H1 (cell line): Measurements from ENCODE around the gene SLC4A1AP. TPM values are rescaled to one million over a fixed set of nuclear protein-coding genes. Genes with fewer than 3 reads are reported as not detected.

Experiments used
- CTCF ChIA-PET: fragments of 300-600 bp; sonication (Branson Sonifier 250); formaldehyde crosslinking; loops from one replicate; lab custom pipeline; 2021; ENCODE audit not compliant: partially characterized antibody; lab: Charles Lee
- POLR2A ChIA-PET: fragments of 300-600 bp; sonication (Branson Sonifier 250); formaldehyde crosslinking; loops from one replicate; lab custom pipeline; 2021; ENCODE audit warnings: inconsistent platforms; ENCODE audit not compliant: partially characterized antibody; lab: Charles Lee
- DNase-seq, 2 experiments: peaks; one replicate each; pipeline versions ENCODE4 v3.0.0 to v3.0.0-alpha.2; 2010 to 2022; ENCODE audit warnings: low spot score in 2 of 2, low read depth in 1 of 2, mixed read lengths in 1 of 2
- FAIRE-seq: peaks from 2 replicates; lab custom pipeline; 2011; peaks lifted over from hg19 to GRCh38; lab: Jason Lieb, UNC
- H2AFZ ChIP-seq: 2 replicates; pipeline ENCODE4 v1.8.1; 2012; ENCODE audit warnings: low read length, inconsistent platforms
- H2AK5ac ChIP-seq: 2 replicates; pipeline ENCODE4 v1.6.1; 2013; ENCODE audit warnings: low read depth, low read length
- H2BK120ac ChIP-seq: replicated peaks from 2 replicates; pipeline ENCODE3; 2013; ENCODE audit warnings: low read depth, low read length, inconsistent platforms
- H2BK12ac ChIP-seq: 2 replicates; pipeline ENCODE4 v1.6.1; 2013; ENCODE audit warnings: low read depth, low read length
- H2BK15ac ChIP-seq: 2 replicates; pipeline ENCODE4 v1.6.1; 2013; ENCODE audit warnings: low read length
- H2BK20ac ChIP-seq: 2 replicates; pipeline ENCODE4 v1.6.1; 2013; ENCODE audit warnings: low read length
- H2BK5ac ChIP-seq: 2 replicates; pipeline ENCODE4 v1.6.1; 2013; ENCODE audit warnings: low read depth, low read length
- H3K14ac ChIP-seq: 2 replicates; pipeline ENCODE4 v1.6.1; 2013; ENCODE audit warnings: inconsistent platforms; ENCODE audit not compliant: insufficient read length
- H3K18ac ChIP-seq: 2 replicates; pipeline ENCODE4 v1.6.1; 2013; ENCODE audit warnings: low read length; ENCODE audit errors: extremely low read depth
- H3K23ac ChIP-seq: 2 replicates; pipeline ENCODE4 v1.6.1; 2013; ENCODE audit warnings: inconsistent platforms; ENCODE audit not compliant: insufficient read length
- H3K23me2 ChIP-seq: 2 replicates; pipeline ENCODE4 v1.6.1; 2013; ENCODE audit warnings: low read depth, low read length
- H3K27ac ChIP-seq: 2 replicates; pipeline ENCODE4 v1.6.1; 2011; ENCODE audit warnings: low read depth, low read length, inconsistent platforms
- H3K27me3 ChIP-seq, 4 experiments: replicated peaks in 1 of 4; 1 replicate in 1 of 4; 2 replicates in 3 of 4; pipeline versions ENCODE4 v1.6.1 to v1.8.1; 2011 to 2013; ENCODE audit warnings: low read length in 3 of 4, mild to moderate bottlenecking in 3 of 4, inconsistent platforms in 2 of 4, mixed read lengths in 2 of 4, moderate library complexity in 1 of 4; ENCODE audit not compliant: control insufficient read depth in 3 of 4, insufficient read depth in 3 of 4; ENCODE audit errors: extremely low read depth in 1 of 4
- H3K36me3 ChIP-seq, 4 experiments: 2 replicates each; pipeline versions ENCODE4 v1.6.1 to v1.8.1; 2011 to 2013; ENCODE audit warnings: mild to moderate bottlenecking in 4 of 4, low read length in 3 of 4, moderate library complexity in 2 of 4, control low read depth in 1 of 4, inconsistent platforms in 1 of 4; ENCODE audit not compliant: insufficient read depth in 4 of 4, control insufficient read depth in 2 of 4
- H3K4ac ChIP-seq: replicated peaks from 2 replicates; pipeline ENCODE3; 2013; ENCODE audit warnings: low read length, low read depth, mixed read lengths, inconsistent platforms; ENCODE audit not compliant: insufficient read length
- H3K4me1 ChIP-seq, 4 experiments: replicated peaks in 1 of 4; 1 replicate in 1 of 4; 2 replicates in 3 of 4; pipeline versions ENCODE4 v1.6.1 to v1.8.1; 2011 to 2013; ENCODE audit warnings: low read length in 3 of 4, inconsistent platforms in 2 of 4, mixed read lengths in 1 of 4; ENCODE audit not compliant: insufficient read depth in 4 of 4, control insufficient read depth in 3 of 4
- H3K4me2 ChIP-seq, 2 experiments: 2 replicates each; pipeline versions ENCODE4 v1.6.1 to v1.8.1; 2011 to 2013; ENCODE audit warnings: low read depth in 2 of 2, low read length in 2 of 2, control low read depth in 1 of 2, inconsistent platforms in 1 of 2, mild to moderate bottlenecking in 1 of 2; ENCODE audit not compliant: insufficient read depth in 1 of 2
- H3K4me3 ChIP-seq, 4 experiments: fragments of 200-600, 300-600 bp in 1 of 4; sonication (generic), shearing (Covaris generic), sonication (Bioruptor Twin) in 1 of 4; 2 replicates each; pipeline versions ENCODE4 v1.5.1 to v1.8.1; 2011 to 2016; ENCODE audit warnings: low read length in 4 of 4, low read depth in 3 of 4, control low read depth in 2 of 4, inconsistent platforms in 2 of 4, mild to moderate bottlenecking in 2 of 4, mixed read lengths in 1 of 4, moderate library complexity in 1 of 4; ENCODE audit not compliant: insufficient read depth in 2 of 4; ENCODE audit errors: extremely low read depth in 1 of 4
- H3K56ac ChIP-seq: replicated peaks from 2 replicates; pipeline ENCODE3; 2013; ENCODE audit warnings: low read depth, mild to moderate bottlenecking, mixed read lengths, low read length, inconsistent platforms; ENCODE audit not compliant: insufficient read length
- H3K79me1 ChIP-seq: 2 replicates; pipeline ENCODE4 v1.6.1; 2013; ENCODE audit warnings: low read depth, low read length, control low read depth
- H3K79me2 ChIP-seq, 2 experiments: 2 replicates each; pipeline versions ENCODE4 v1.6.1 to v1.8.1; 2012 to 2013; ENCODE audit warnings: low read length in 2 of 2, mild to moderate bottlenecking in 2 of 2, inconsistent platforms in 1 of 2; ENCODE audit not compliant: insufficient read depth in 2 of 2, control insufficient read depth in 1 of 2
- H3K9ac ChIP-seq, 4 experiments: replicated peaks in 1 of 4; 1 replicate in 1 of 4; 2 replicates in 3 of 4; pipeline versions ENCODE4 v1.6.1 to v1.8.1; 2011 to 2013; ENCODE audit warnings: low read depth in 3 of 4, low read length in 3 of 4, control low read depth in 2 of 4, mild to moderate bottlenecking in 2 of 4, moderate library complexity in 2 of 4, inconsistent platforms in 1 of 4; ENCODE audit errors: extremely low read depth in 1 of 4
- H3K9me3 ChIP-seq, 2 experiments: 2 replicates each; pipeline versions ENCODE4 v1.6.1 to v1.8.1; 2012 to 2013; ENCODE audit warnings: mild to moderate bottlenecking in 2 of 2, moderate library complexity in 2 of 2, control low read depth in 1 of 2, inconsistent platforms in 1 of 2, low read depth in 1 of 2, low read length in 1 of 2, mixed read lengths in 1 of 2; ENCODE audit not compliant: insufficient read depth in 2 of 2
- H4K20me1 ChIP-seq, 2 experiments: replicated peaks in 1 of 2; 2 replicates each; pipeline versions ENCODE3 to v1.8.1; 2011 to 2013; ENCODE audit warnings: inconsistent platforms in 2 of 2, low read length in 2 of 2, mild to moderate bottlenecking in 1 of 2; ENCODE audit not compliant: insufficient read depth in 2 of 2, control insufficient read depth in 1 of 2
- H4K5ac ChIP-seq: 2 replicates; pipeline ENCODE4 v1.6.1; 2013; ENCODE audit warnings: low read length, low read depth, mixed read lengths, inconsistent platforms; ENCODE audit not compliant: insufficient read length
- H4K8ac ChIP-seq: 2 replicates; pipeline ENCODE4 v1.8.0; 2013; ENCODE audit warnings: mild to moderate bottlenecking, moderate library complexity, low read length, inconsistent platforms; ENCODE audit not compliant: insufficient read depth; ENCODE audit errors: extremely low read depth
- H4K91ac ChIP-seq: replicated peaks from 2 replicates; pipeline ENCODE3; 2013; ENCODE audit warnings: low read length, mixed read lengths, inconsistent platforms; ENCODE audit not compliant: insufficient read length
- ATF3 ChIP-seq: IDR thresholded peaks from 2 replicates; pipeline ENCODE4 v1.6.1; 2011; ENCODE audit warnings: low read depth, mild to moderate bottlenecking, low read length; ENCODE audit not compliant: insufficient read depth
- CREB1 ChIP-seq: IDR thresholded peaks from 2 replicates; pipeline ENCODE4 v1.6.1; 2012; ENCODE audit warnings: inconsistent platforms
- EP300 ChIP-seq, 2 experiments: IDR thresholded peaks; 1 replicate in 1 of 2; 2 replicates in 1 of 2; pipeline ENCODE4 v1.6.1; 2011 to 2012; ENCODE audit warnings: low read depth in 2 of 2, low read length in 2 of 2, mild to moderate bottlenecking in 2 of 2, borderline replicate concordance in 1 of 2, inconsistent platforms in 1 of 2, moderate library complexity in 1 of 2
- EZH2 ChIP-seq: fragments of 200-600 bp; sonication (generic); IDR thresholded peaks from 2 replicates; pipeline ENCODE4 v1.7.1; 2012; ENCODE audit warnings: low read depth, mild to moderate bottlenecking, moderate library complexity, low read length, inconsistent platforms; ENCODE audit not compliant: severe bottlenecking
- MAFK ChIP-seq: IDR thresholded peaks from 2 replicates; pipeline ENCODE4 v1.6.1; 2012; ENCODE audit warnings: low read depth, mild to moderate bottlenecking, improper control_type of control experiment, low read length
- NANOG ChIP-seq: IDR thresholded peaks from 2 replicates; pipeline ENCODE4 v1.6.1; 2011; ENCODE audit warnings: low read length, low read depth, mild to moderate bottlenecking, inconsistent platforms; ENCODE audit not compliant: insufficient read depth, poor library complexity, severe bottlenecking
- RBBP5 ChIP-seq: IDR thresholded peaks from 2 replicates; pipeline ENCODE4 v1.7.1; 2012; ENCODE audit warnings: low read depth, mild to moderate bottlenecking, inconsistent platforms, low read length, moderate library complexity, borderline replicate concordance
- RNF2 ChIP-seq: fragments of 200-900, 300-1000 bp; sonication (generic); IDR thresholded peaks from 2 replicates; pipeline ENCODE4 v1.7.1; 2016; ENCODE audit warnings: borderline replicate concordance, low read depth, mild to moderate bottlenecking, antibody characterized with exemption, low read length; ENCODE audit not compliant: poor library complexity, severe bottlenecking; ENCODE audit errors: missing control alignments
- RXRA ChIP-seq: IDR thresholded peaks from 2 replicates; pipeline ENCODE4 v1.6.1; 2011; ENCODE audit warnings: low read depth, mild to moderate bottlenecking, low read length, moderate library complexity; ENCODE audit not compliant: insufficient read depth
- TBP ChIP-seq: IDR thresholded peaks from 2 replicates; pipeline ENCODE4 v1.6.1; 2011; ENCODE audit warnings: low read depth, low read length, improper control_type of control experiment
- WGBS, 2 experiments: shearing (Covaris generic) in 1 of 2; methylation state at CpG; one replicate each; pipeline versions ENCODE4 v1.1.6 to v1.1.7; 2013 to 2015; ENCODE audit warnings: low lambda C conversion rate in 2 of 2, mixed read lengths in 2 of 2, inconsistent platforms in 1 of 2, low coverage in 1 of 2, missing lambda C conversion rate in 1 of 2; ENCODE audit not compliant: insufficient replicate concordance in 2 of 2, insufficient coverage in 1 of 2, insufficient read length in 1 of 2; ENCODE audit errors: extremely low coverage in 1 of 2, missing lambda C conversion rate in 1 of 2; 5-methylcytosine and 5-hydroxymethylcytosine counted together
- polyA plus RNA-seq, 7 experiments: library from polyadenylated mRNA; depleted of rRNA in 3 of 7; stranded (reverse) in 5 of 7; unstranded in 2 of 7; fragments of >200 nt in 5 of 7; fragments of 200-250 nt in 2 of 7; gene quantifications; 1 replicate in 5 of 7; 2 replicates in 1 of 7; 4 replicates in 1 of 7; pipeline versions ENCODE4 v1.2.1 to v1.2.3, GENCODE V29; 2011 to 2013; ENCODE audit warnings: missing spikeins in 2 of 7, mixed read lengths in 2 of 7
- total RNA-seq: library from RNA; stranded (reverse); fragmentation: NEBNext Ultra II Directional; extraction: Animal tissue kit (Norgen Biotek cat#: 25700); gene quantifications from 2 replicates; pipeline ENCODE4 v1.2.1, GENCODE V29; 2021

Gene SLC4A1AP
- total and polyA plus RNA-seq, 2 of the 8 experiments (the other 6 are each of a cell fraction or from before 2014, with no cell fraction given) = 8.1 to 18.4 TPM

- Histone ChIP-seq H3K23me2 (no peaks in the 10 kb centered on the region), H2BK15ac (0 out of 2 replicates have a peak overlapping the region, but pooled peaks have one; percentile 12), H3K14ac (no peak overlapping the region), H4K20me1 (no peaks in the 10 kb centered on the region), H2BK20ac (no peak overlapping the region), H4K5ac (no peak overlapping the region), H2BK12ac (no peak overlapping the region), H3K9me3 (no peaks in the 10 kb centered on the region), H3K27ac (no peak overlapping the region), H3K4me2 (no peak overlapping the region), H4K8ac (no peak overlapping the region), H3K27me3 (no peaks in the 10 kb centered on the region; a peak in 1 of 7 replicates), H3K36me3 (no peaks in the 10 kb centered on the region), H3K56ac (no peak overlapping the region), H3K4me1 (peaks cover 0 to 7% (median under 1%) of the 10 kb centered on the region in 4 experiments; a peak in 4 of 7 replicates), H2BK120ac (no peak overlapping the region), H3K79me2 (no peaks in the 10 kb centered on the region), H4K91ac (no peak overlapping the region), H2AK5ac (no peak overlapping the region; the same call in 1 of the 2 replicates), H2AFZ (0 out of 2 replicates have a peak overlapping the region, but pooled peaks have one; percentile 18), H3K4ac (no peak overlapping the region), H3K79me1 (no peaks in the 10 kb centered on the region), H3K4me3 (no peak overlapping the region), H3K23ac (no peak overlapping the region), H3K18ac (no peak overlapping the region), H2BK5ac (peak overlapping the region; percentile 32; the same call in 1 of the 2 replicates), H3K9ac (no peak overlapping the region)
- ChIA-PET POLR2A (interaction anchor here (0.8 to 2.6 kb wide), 3 partner anchors 10 to 47 kb away, joined by 3 to 11 read pairs (median 3); no protein-coding TSS in a partner anchor), CTCF (interaction anchor here (0.5 to 3.3 kb wide), 9 partner anchors 9 to 695 kb away, joined by 3 to 18 read pairs (median 4); no protein-coding TSS in a partner anchor)
- FAIRE-seq (no peak), DNase-seq (no peak)
- TF ChIP-seq CREB1 (no peak), EP300 (IDR thresholded peaks at IDR 0.05; ENCODE audit: borderline replicate concordance in 1 of 2, low read depth in 2 of 2, low read length in 2 of 2) (no peak), RNF2 (no peak), RXRA (no peak), EZH2 (no peak), ATF3 (no peak), NANOG (no peak), TBP (no peak), RBBP5 (no peak), MAFK (no peak)
- 93% methylated on average over 4 of the region's 4 CpGs; no CpG with 5 or more reads in 1 of the 2 experiments for WGBS, 2 experiments
Measured at GRCh38 chr2:27705851-27706622, 42.3 kb downstream of the SLC4A1AP start.
